Prostate gland (tissue), 2 donors: ENCODE results near the gene ZNF768.

ENCODE experiments used
- CTCF ChIP-seq, 4 experiments: fragments of 200-600 bp in 2 of 4; fragments of 450-650 bp in 2 of 4; sonication (generic) in 2 of 4; IDR thresholded peaks; 1 replicate in 3 of 4; 2 replicates in 1 of 4; pipeline ENCODE4 v1.5.1; 2016 to 2019; ENCODE audit warnings: antibody characterized with exemption in 4 of 4, mild to moderate bottlenecking in 2 of 4, moderate library complexity in 2 of 4
- POLR2A ChIP-seq: fragments of 450-650 bp; IDR thresholded peaks from one replicate; pipeline ENCODE4 v1.6.1; 2016; ENCODE audit warnings: antibody characterized with exemption, mild to moderate bottlenecking
- POLR2AphosphoS5 ChIP-seq: sonication (generic); formaldehyde crosslinking; IDR thresholded peaks from one replicate; pipeline ENCODE4 v1.6.1; 2017; ENCODE audit warnings: antibody characterized with exemption

GRCh38 chr16:30557707-30557956 lies 31.3 kb upstream of the ZNF768 start:
- TF ChIP-seq CTCF (IDR thresholded peaks at IDR 0.05) (peak in 1 of 4 experiments; percentile 14), POLR2A (no peak), POLR2AphosphoS5 (no peak)
